NT2/D1 (cell line): ENCODE measurements around the gene IMPG2.

Experiments used
- DNase-seq: peaks from one replicate; pipeline ENCODE4 v3.0.0-alpha.2; 2011; ENCODE audit warnings: low read depth, low spot score
- H3K27me3 ChIP-seq: 2 replicates; pipeline ENCODE4 v1.6.0; 2011; ENCODE audit warnings: mild to moderate bottlenecking; ENCODE audit not compliant: insufficient read length, insufficient read depth
- H3K36me3 ChIP-seq: 2 replicates; pipeline ENCODE4 v1.6.1; 2011; ENCODE audit warnings: mild to moderate bottlenecking, low read length, mixed read lengths; ENCODE audit not compliant: insufficient read depth, insufficient read length
- H3K4me1 ChIP-seq: 2 replicates; pipeline ENCODE4 v1.5.1; 2011; ENCODE audit not compliant: insufficient read depth, insufficient read length
- H3K4me3 ChIP-seq: 2 replicates; pipeline ENCODE4 v1.5.1; 2011; ENCODE audit warnings: low read depth; ENCODE audit not compliant: insufficient read length
- H3K9ac ChIP-seq: 2 replicates; pipeline ENCODE4 v1.6.0; 2011; ENCODE audit warnings: low read depth; ENCODE audit not compliant: insufficient read length
- H3K9me3 ChIP-seq: 2 replicates; pipeline ENCODE4 v1.5.1; 2011; ENCODE audit warnings: mild to moderate bottlenecking, low read length; ENCODE audit not compliant: insufficient read depth
- SUZ12 ChIP-seq: IDR thresholded peaks from 2 replicates; pipeline ENCODE4 v1.6.1; 2011; ENCODE audit not compliant: insufficient read length, insufficient read depth; ENCODE audit errors: extremely low read depth
- YY1 ChIP-seq: IDR thresholded peaks from 2 replicates; pipeline ENCODE4 v1.6.1; 2011; ENCODE audit not compliant: insufficient read length, insufficient read depth
- ZNF274 ChIP-seq: IDR thresholded peaks from 2 replicates; pipeline ENCODE4 v1.6.1; 2011; ENCODE audit warnings: mild to moderate bottlenecking, low read depth, low read length

The IMPG2 gene

GRCh38 chr3:101195951-101196713 lies 124.2 kb downstream of the IMPG2 start:
- Histone ChIP-seq H3K36me3 (no peaks in the 10 kb centered on the region), H3K27me3 (no peaks in the 10 kb centered on the region), H3K4me3 (no peak overlapping the region), H3K4me1 (no peaks in the 10 kb centered on the region), H3K9me3 (peaks cover 5% of the 10 kb centered on the region), H3K9ac (no peak overlapping the region)
- no peak for TF ChIP-seq SUZ12
- TF ChIP-seq YY1 = no peak
- no peak for TF ChIP-seq ZNF274
- peak; percentile 27 for DNase-seq

- H3K27me3 ChIP-seq = no peaks in the 10 kb centered on the region
- H3K9ac ChIP-seq = no peak overlapping the region
- peaks cover 5% of the 10 kb centered on the region for H3K9me3 ChIP-seq
- H3K4me1 ChIP-seq = no peaks in the 10 kb centered on the region
- H3K36me3 ChIP-seq = no peaks in the 10 kb centered on the region
- no peak for DNase-seq
- H3K4me3 ChIP-seq = no peak overlapping the region
- TF ChIP-seq SUZ12 (no peak), ZNF274 (no peak), YY1 (no peak)
These were observed 126.0 kb downstream of the IMPG2 start for GRCh38 chr3:101194392-101194791.

- Histone ChIP-seq H3K4me1 (no peaks in the 10 kb centered on the region), H3K9me3 (peaks cover 5% of the 10 kb centered on the region), H3K4me3 (no peak overlapping the region), H3K36me3 (no peaks in the 10 kb centered on the region), H3K27me3 (no peaks in the 10 kb centered on the region), H3K9ac (no peak overlapping the region)
- TF ChIP-seq SUZ12 (no peak), YY1 (no peak), ZNF274 (no peak)
- DNase-seq = no peak
These were observed 126.4 kb downstream of the IMPG2 start for GRCh38 chr3:101193957-101194356.

GRCh38 chr3:101189796-101190195 lies 130.6 kb downstream of the IMPG2 start:
- H3K36me3 ChIP-seq = no peaks in the 10 kb centered on the region
- H3K4me3 ChIP-seq = no peak overlapping the region
- TF ChIP-seq SUZ12 = no peak
- TF ChIP-seq ZNF274 = no peak
- TF ChIP-seq YY1 = no peak
- peaks cover 5% of the 10 kb centered on the region for H3K9me3 ChIP-seq
- H3K27me3 ChIP-seq = no peaks in the 10 kb centered on the region
- no peaks in the 10 kb centered on the region for H3K4me1 ChIP-seq
- no peak for DNase-seq
- no peak overlapping the region for H3K9ac ChIP-seq

- Histone ChIP-seq H3K27me3 (no peaks in the 10 kb centered on the region), H3K4me1 (no peaks in the 10 kb centered on the region), H3K9me3 (peaks cover 5% of the 10 kb centered on the region), H3K36me3 (no peaks in the 10 kb centered on the region), H3K9ac (no peak overlapping the region), H3K4me3 (no peak overlapping the region)
- no peak for DNase-seq
- TF ChIP-seq SUZ12 = no peak
- no peak for TF ChIP-seq ZNF274
- no peak for TF ChIP-seq YY1
These were observed 131.2 kb downstream of the IMPG2 start for GRCh38 chr3:101189176-101189575.

- no peaks in the 10 kb centered on the region for H3K9me3 ChIP-seq
- no peaks in the 10 kb centered on the region for H3K4me1 ChIP-seq
- TF ChIP-seq YY1 (no peak), SUZ12 (no peak), ZNF274 (no peak)
- H3K36me3 ChIP-seq = no peaks in the 10 kb centered on the region
- DNase-seq = no peak
- H3K9ac ChIP-seq = no peak overlapping the region
- H3K4me3 ChIP-seq = no peak overlapping the region
- no peaks in the 10 kb centered on the region for H3K27me3 ChIP-seq
These were observed 135.0 kb downstream of the IMPG2 start for GRCh38 chr3:101185341-101185740.

GRCh38 chr3:101184111-101184510 lies 136.3 kb downstream of the IMPG2 start:
- Histone ChIP-seq H3K4me3 (no peak overlapping the region), H3K36me3 (no peaks in the 10 kb centered on the region), H3K9me3 (no peaks in the 10 kb centered on the region), H3K9ac (no peak overlapping the region), H3K27me3 (no peaks in the 10 kb centered on the region), H3K4me1 (no peaks in the 10 kb centered on the region)
- no peak for DNase-seq
- TF ChIP-seq ZNF274 = no peak

GRCh38 chr3:101183151-101183550 lies 137.2 kb downstream of the IMPG2 start:
- no peak for DNase-seq
- no peaks in the 10 kb centered on the region for H3K36me3 ChIP-seq
- no peaks in the 10 kb centered on the region for H3K9me3 ChIP-seq
- TF ChIP-seq SUZ12 (no peak), ZNF274 (no peak), YY1 (no peak)
- H3K4me1 ChIP-seq = no peaks in the 10 kb centered on the region
- H3K27me3 ChIP-seq = no peaks in the 10 kb centered on the region
- H3K9ac ChIP-seq = no peak overlapping the region
- H3K4me3 ChIP-seq = no peak overlapping the region
